ENCODE data around the gene TBCK. TPM values are rescaled to one million over a fixed set of nuclear protein-coding genes. Genes with fewer than 3 reads are reported as not detected.

TBCK gene
- total and polyA plus RNA-seq, 2 experiments from 2014 or later: 13.9 to 28.9 TPM

DNA sequence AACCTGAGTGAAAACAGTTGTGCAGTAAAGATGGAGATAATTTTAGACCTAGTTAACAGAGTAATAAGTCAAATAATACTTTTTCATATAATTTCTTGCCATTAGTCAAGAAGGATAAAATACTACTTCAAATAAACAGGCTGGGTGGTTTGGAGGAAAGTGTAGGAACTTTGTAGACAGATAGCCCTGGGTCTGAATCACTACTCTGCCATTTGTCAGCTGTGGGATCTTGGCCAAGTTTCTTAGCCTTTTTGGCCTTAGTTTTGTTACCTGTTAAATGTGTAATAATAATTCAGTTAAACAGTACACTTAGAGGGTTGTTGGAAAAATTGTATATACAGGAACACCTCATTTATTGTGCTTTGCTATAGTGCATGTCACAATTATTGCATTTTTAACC lies 257.1 kb downstream of the TBCK start:
- Histone ChIP-seq H3K4me1 (ENCODE audit: insufficient read depth) (peaks cover 16% of the 10 kb centered on the region), H3K4me2 (no peak overlapping the region), H3K4me3 (no peak overlapping the region), H3K27ac (ENCODE audit: low read depth) (no peak overlapping the region), H3F3A (replicated peaks; ENCODE audit: low read depth) (no peaks in the 10 kb centered on the region), H3K36me3 (ENCODE audit: insufficient read depth) (no peaks in the 10 kb centered on the region), H4K20me1 (replicated peaks; ENCODE audit: insufficient read depth) (no peaks in the 10 kb centered on the region), H3K27me3 (ENCODE audit: insufficient read depth) (no peaks in the 10 kb centered on the region), H3K9me2 (ENCODE audit: insufficient read depth) (peaks cover 10% of the 10 kb centered on the region; the same call in 1 of the 2 replicates), H2AFZ (no peak overlapping the region), H3K79me2 (replicated peaks; ENCODE audit: insufficient read depth) (no peaks in the 10 kb centered on the region)
- Mint-ChIP-seq H3K27me3 (ENCODE audit: insufficient read depth, low read depth, poor library complexity) (peaks cover 2% of the 10 kb centered on the region), H3K4me1 (peaks cover 33% of the 10 kb centered on the region), H3K36me3 (ENCODE audit: low read depth) (no peaks in the 10 kb centered on the region), H3K27ac (no peak overlapping the region), H3K4me3 (no peak overlapping the region), H3K9me3 (no peaks in the 10 kb centered on the region)
- ATAC-seq (no peak), DNase-seq (ENCODE audit: low spot score) (no peak)
- TF ChIP-seq, protein P1, sequence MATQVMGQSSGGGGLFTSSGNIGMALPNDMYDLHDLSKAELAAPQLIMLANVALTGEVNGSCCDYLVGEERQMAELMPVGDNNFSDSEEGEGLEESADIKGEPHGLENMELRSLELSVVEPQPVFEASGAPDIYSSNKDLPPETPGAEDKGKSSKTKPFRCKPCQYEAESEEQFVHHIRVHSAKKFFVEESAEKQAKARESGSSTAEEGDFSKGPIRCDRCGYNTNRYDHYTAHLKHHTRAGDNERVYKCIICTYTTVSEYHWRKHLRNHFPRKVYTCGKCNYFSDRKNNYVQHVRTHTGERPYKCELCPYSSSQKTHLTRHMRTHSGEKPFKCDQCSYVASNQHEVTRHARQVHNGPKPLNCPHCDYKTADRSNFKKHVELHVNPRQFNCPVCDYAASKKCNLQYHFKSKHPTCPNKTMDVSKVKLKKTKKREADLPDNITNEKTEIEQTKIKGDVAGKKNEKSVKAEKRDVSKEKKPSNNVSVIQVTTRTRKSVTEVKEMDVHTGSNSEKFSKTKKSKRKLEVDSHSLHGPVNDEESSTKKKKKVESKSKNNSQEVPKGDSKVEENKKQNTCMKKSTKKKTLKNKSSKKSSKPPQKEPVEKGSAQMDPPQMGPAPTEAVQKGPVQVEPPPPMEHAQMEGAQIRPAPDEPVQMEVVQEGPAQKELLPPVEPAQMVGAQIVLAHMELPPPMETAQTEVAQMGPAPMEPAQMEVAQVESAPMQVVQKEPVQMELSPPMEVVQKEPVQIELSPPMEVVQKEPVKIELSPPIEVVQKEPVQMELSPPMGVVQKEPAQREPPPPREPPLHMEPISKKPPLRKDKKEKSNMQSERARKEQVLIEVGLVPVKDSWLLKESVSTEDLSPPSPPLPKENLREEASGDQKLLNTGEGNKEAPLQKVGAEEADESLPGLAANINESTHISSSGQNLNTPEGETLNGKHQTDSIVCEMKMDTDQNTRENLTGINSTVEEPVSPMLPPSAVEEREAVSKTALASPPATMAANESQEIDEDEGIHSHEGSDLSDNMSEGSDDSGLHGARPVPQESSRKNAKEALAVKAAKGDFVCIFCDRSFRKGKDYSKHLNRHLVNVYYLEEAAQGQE (IDR thresholded peaks at IDR 0.05; ENCODE audit: unreplicated experiment): no peak
- TF ChIP-seq POLR2AphosphoS5 (IDR thresholded peaks at IDR 0.05; ENCODE audit: low read depth): no peak
- no peak for TF ChIP-seq ZNF462 (CRISPR knock-in tag; IDR thresholded peaks at IDR 0.05)
- TF ChIP-seq JUNB (IDR thresholded peaks at IDR 0.05; ENCODE audit: unreplicated experiment): no peak
- TF ChIP-seq EZH2phosphoT487 (IDR thresholded peaks at IDR 0.05; ENCODE audit: unreplicated experiment): no peak
- TF ChIP-seq CREB1 (CRISPR knock-in tag; IDR thresholded peaks at IDR 0.05; ENCODE audit: low read depth): no peak
- TF ChIP-seq, protein P2, sequence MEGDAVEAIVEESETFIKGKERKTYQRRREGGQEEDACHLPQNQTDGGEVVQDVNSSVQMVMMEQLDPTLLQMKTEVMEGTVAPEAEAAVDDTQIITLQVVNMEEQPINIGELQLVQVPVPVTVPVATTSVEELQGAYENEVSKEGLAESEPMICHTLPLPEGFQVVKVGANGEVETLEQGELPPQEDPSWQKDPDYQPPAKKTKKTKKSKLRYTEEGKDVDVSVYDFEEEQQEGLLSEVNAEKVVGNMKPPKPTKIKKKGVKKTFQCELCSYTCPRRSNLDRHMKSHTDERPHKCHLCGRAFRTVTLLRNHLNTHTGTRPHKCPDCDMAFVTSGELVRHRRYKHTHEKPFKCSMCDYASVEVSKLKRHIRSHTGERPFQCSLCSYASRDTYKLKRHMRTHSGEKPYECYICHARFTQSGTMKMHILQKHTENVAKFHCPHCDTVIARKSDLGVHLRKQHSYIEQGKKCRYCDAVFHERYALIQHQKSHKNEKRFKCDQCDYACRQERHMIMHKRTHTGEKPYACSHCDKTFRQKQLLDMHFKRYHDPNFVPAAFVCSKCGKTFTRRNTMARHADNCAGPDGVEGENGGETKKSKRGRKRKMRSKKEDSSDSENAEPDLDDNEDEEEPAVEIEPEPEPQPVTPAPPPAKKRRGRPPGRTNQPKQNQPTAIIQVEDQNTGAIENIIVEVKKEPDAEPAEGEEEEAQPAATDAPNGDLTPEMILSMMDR (conservative IDR thresholded peaks at IDR 0.05; ENCODE audit: low read depth in 2 of 2): no peak
- no peak for TF ChIP-seq EZH2 (IDR thresholded peaks at IDR 0.05; ENCODE audit: low read depth, unreplicated experiment)
- TF ChIP-seq ZNF114 (CRISPR knock-in tag; IDR thresholded peaks at IDR 0.05): no peak
- TF ChIP-seq STAT1 (IDR thresholded peaks at IDR 0.05; ENCODE audit: unreplicated experiment): no peak
- no peak for TF ChIP-seq NANOG (IDR thresholded peaks at IDR 0.05; ENCODE audit: borderline replicate concordance)

Measured in GM23338 (cell line).